ENCODE data around the gene LIMS1.
A peak's percentile ranks its signal among the peaks of the same experiment; 100 is the strongest.
"Not testable (repeated sequence)": the region's sequence is repeated elsewhere in the genome, so short reads cannot be mapped to it uniquely, and the experiment has no call there.

The LIMS1 gene

DNA sequence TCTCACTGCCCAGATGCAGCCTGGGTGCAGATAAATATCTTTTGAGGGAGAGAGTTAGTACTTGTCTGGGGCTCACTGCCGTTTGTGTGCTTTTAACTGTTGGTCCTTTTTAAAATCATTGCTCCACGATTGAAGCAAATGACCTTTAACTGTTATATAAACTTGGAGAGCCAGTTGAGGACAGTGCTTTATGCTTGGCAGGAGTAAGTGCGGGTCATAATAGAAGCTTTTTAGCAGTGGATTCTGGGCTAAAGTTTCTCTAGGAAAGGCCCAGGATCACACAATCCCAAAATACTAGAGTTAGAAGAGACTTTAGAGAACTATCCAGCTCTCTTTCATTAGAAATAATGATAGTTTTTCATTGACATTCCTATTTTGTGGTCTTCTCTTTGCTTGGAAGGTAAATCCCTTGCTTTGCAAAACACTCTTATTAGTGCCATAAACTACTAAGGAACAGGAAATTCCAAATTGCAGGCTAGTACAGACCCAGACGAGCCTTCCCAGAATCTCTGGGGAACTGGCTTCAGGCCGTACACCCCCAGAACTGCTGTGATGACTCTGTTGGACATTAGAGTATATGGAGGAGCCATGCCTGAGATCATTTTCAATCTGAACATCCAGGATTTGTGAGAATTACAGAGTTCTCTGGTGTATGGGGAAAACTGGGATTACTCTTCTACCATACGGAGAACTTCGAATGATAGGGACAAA lies 19.1 kb downstream of the LIMS1 start:
- no peak for DNase-seq

- DNase-seq: peak; percentile 43
These were observed 20.3 kb downstream of the LIMS1 start for GRCh38 chr2:108554528-108554927.

GRCh38 chr2:108555572-108555971 lies 21.3 kb downstream of the LIMS1 start:
- DNase-seq: no peak

- DNase-seq: not testable (repeated sequence)
These were observed 22.3 kb downstream of the LIMS1 start for GRCh38 chr2:108556581-108556980.

- peak; percentile 19 for DNase-seq
These were observed 26.1 kb downstream of the LIMS1 start for GRCh38 chr2:108560241-108560811.

GRCh38 chr2:108560895-108561530 lies 26.7 kb downstream of the LIMS1 start:
- DNase-seq: no peak

DNA sequence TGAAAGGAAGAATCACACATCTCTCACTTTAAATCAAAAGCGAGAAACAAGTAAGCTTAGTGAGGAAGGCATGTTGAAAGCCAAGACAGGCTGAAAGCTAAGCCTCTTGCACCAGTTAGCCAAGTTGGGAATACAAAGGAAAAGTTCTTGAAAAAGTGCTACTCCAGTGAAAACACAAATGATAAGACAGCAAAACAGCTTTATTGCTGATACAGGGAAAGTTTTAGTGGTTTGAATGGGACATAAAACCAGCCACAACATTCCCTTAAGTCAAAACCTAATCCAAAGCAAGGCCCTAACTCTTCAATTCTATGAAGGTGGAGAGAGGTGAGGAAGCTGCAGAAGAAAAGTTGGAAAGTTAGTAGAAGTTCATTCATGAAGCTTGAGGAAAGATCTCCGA lies 28.0 kb downstream of the LIMS1 start:
- DNase-seq: no peak

GRCh38 chr2:108564510-108564909 lies 30.2 kb downstream of the LIMS1 start:
- DNase-seq: no peak

GRCh38 chr2:108565778-108566375 lies 31.6 kb downstream of the LIMS1 start:
- DNase-seq: no peak

DNA sequence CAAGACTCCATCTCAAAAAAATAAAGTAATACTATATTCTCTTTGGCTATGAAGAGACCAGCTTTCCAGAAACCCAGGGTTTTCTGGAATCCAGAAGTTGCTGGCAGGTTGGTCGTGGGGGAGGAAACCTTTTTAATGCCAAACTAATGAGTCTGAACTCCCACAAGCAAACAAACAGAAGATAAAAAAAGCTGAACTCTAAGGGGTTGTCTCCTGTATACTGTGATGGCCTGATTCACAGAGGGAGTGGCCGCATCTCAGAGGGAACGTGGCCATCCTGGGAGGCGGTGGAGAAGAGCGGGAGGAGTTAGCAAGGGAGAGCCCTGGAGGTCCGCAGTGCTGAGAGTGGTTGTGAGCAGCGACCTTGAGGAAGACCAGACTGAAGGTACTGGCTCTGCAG lies 36.1 kb downstream of the LIMS1 start:
- DNase-seq: no peak

- DNase-seq: no peak
These were observed 37.0 kb downstream of the LIMS1 start for GRCh38 chr2:108571286-108571685.

GRCh38 chr2:108573061-108573460 lies 38.8 kb downstream of the LIMS1 start:
- DNase-seq: no peak

GRCh38 chr2:108574332-108574731 lies 40.1 kb downstream of the LIMS1 start:
- DNase-seq: no peak

DNA sequence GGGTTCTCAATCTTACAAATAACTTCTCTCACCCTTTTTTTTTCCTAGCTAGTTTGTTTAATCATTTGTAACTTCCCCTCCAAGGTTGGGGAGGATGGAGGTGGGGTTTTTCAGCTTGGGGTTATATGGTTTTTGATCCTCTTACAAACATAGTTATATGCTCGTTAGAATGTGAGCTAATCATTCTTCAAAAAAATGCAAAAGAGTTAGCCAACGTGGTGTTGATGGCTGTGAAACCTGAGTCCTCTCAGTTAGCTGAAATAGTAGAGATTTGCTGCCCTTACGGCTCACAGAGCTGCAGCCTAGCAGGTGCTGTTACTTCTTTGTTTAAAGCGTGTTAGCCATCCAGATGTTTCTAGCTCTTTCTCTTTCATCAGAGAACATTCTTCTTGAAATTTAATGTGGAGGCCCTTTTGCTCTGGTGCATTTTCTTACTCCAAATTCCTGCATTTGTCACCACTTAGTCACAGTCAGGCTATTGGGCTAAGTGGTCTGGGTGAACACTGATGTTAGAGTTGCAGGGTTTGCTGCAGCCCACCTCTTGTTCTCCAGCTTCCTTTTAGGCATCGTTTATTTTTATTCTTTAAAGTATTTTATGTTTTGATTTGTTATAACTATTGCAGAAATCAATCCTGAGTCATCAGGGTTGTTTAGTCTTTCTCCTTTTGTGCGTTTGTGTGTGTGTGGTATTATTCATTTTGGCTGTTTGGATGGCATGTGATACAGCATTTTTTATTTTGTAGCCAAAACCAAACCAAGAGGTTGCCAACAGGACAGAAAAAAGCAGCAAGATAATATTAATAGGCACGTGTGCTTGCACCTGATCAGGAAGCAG lies 41.1 kb downstream of the LIMS1 start:
- DNase-seq: peak; percentile 42

DNA sequence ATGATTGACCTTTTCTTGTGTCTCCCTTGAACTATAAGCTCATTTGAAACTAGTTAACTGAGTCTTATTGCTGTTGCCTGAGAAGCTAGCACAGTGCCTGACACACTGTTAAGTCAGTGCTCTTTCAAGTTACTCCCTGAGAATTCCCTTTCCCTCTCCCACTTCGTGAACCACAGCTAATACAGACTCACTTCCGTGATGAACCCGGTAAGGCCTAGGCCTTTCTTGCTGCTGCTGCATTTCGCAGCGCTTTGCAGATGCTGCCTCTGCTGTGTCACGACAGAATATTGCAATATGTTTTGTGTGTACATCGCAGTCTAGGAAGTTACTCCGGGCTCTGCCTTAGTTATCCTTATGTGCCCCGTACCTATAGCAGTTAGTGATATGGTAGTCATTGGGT lies 42.8 kb downstream of the LIMS1 start:
- no peak for DNase-seq

DNA sequence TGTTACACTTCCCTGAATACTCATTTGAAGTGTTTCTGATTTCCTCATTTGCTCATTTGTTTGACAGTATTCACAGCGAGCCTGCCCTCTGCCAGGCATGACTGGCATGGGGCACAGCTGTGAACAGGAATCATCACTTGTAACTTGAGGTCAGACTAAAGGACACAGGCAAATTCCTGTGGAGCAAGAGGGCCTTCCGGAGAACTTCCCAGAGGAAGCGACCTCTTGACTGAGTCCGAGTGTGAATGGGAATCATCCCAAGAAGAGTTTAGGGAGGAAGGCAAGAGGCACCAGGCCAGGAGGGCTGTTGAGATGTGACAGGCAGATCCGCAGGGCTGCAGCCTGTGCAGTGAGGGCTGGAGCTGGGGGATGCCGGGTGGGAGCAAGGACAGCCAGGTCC lies 45.4 kb downstream of the LIMS1 start:
- DNase-seq: no peak

- DNase-seq: no peak
These were observed 45.8 kb downstream of the LIMS1 start for GRCh38 chr2:108580050-108580449.

DNA sequence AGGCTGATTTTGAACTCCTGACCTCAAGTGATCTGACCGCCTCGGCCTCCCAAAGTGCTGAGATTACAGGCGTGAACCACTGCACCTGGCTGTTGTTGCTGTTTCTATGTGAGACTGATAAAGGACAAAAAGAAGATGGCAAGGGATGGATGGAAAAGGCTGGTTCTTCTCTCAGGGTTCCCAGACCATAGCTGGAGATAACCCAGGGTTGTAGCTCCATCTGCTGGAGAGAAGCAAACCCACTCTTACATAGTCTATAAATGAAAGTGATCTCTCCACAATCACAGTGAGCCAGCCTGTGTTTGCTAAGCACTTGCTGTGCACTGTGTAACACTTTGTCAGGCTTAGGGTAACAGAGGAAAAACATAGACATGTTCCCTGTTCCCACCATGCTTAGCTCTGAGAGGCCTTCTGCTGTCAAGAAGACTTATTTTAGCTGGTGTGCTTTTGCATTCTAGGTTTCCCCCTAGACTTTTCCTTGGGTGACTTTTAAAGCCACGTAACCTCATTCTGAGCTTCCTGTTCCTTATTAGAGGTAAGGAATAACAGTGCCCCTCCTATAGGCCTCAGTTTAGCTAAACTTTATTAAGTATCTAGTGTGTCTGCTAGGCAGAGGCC lies 49.7 kb downstream of the LIMS1 start:
- DNase-seq: peak; percentile 90

DNA sequence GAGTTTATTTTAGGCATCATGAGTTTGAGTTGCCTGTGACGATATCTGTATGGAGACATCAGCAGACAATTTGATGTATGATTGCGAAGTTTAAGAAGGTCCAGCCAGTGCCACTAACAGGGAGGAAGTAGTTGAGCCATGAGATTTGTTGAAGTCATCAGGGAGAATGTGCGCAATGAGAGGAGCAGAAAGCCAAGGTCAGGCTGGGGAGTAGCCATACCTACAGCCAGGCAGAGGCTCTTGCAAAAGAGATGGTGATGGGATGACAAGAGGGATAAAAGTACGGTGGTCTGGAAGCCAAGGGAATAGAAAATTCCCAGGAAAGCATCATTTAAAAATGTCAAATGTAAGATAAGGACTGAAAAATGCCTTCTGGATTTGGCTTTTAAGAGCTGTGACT lies 51.2 kb downstream of the LIMS1 start:
- DNase-seq: no peak

- DNase-seq: no peak
These were observed 51.8 kb downstream of the LIMS1 start for GRCh38 chr2:108586116-108586515.

DNA sequence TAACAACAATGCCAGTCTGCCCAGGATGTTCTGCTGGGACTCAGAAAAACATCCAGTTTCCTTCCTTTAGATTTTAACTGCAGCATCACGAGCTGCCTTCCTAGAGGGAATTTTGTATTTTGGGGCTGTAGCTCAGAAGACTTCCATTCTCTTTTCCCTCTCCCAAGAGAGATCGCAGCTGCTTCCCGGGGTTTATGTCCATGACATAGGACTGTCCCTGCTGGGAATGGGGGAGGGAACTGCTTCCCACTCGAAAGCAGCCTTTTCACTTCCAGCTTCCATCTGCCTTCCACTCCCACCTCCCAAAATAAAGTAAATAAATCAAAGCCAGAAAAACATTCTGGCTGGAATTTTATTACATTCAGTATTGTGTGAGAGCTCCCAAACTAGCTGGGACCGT lies 52.4 kb downstream of the LIMS1 start:
- peak; percentile 30 for DNase-seq

DNA sequence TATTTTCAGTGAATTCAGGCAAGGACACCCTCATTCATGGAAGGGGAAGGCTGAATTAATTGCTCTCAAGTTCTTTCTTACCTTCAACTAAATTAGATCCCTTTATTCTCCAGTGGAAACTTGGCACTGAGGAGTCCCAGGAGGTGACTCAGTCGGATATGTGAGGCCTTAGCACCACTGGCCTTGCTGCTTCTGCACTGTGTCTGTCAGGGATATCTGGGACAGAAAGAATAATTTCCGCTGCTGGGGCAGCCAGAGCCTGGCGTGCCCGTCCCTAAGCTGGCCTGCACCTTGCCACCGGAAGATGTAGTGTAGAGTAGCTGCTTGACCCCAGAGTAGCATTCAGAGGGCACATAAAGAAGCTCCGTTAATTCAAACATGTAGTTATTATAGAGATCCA lies 53.4 kb downstream of the LIMS1 start:
- no peak for DNase-seq

All from eye (tissue), 1 donor.